COLO668 (cell line): ENCODE measurements around the gene CC2D1B.

Source experiments
- DNase-seq: peaks from one replicate; lab custom pipeline; 2025; ENCODE audit not compliant: unreplicated experiment; lab: John Stamatoyannopoulos, UW

Gene CC2D1B

DNA sequence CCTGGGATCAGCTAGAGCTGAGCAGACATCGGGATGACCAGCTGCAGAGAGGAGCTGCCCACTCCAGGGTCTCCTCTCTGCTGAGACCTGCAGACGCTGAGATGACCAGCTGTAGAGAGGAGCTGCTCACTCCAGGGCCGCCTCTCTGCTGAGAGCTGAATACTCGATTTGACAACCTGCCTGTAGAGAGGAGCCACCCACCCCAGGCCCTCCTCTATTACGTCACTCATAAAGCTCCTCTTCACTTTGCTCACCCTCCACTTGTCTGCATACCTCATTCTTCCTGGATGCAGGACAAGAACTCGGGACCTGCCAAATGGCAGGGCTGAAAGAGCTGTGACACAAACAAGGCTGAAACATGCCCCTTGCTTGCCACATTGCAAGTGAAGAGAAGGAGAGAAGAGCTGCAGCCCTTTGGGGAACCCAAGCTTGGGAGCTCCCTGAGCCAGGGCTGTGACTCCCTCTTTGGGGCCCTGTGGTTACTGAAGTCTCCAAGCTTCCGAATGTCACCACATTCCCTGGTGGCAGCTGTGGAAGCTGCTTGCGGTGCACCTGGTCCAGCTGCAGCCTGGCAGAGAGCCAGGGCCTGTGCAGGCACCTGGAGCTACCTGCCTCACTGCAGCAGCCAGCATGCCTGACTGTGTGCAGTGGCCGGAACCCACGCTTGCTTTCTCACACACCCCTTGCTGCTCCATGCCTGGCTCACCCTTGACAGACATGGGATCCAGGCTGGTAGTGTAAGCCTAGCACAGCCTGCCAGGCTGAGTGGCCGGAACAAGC is 59.6 kb downstream of the CC2D1B start:
- DNase-seq, result peak; percentile 98

DNA sequence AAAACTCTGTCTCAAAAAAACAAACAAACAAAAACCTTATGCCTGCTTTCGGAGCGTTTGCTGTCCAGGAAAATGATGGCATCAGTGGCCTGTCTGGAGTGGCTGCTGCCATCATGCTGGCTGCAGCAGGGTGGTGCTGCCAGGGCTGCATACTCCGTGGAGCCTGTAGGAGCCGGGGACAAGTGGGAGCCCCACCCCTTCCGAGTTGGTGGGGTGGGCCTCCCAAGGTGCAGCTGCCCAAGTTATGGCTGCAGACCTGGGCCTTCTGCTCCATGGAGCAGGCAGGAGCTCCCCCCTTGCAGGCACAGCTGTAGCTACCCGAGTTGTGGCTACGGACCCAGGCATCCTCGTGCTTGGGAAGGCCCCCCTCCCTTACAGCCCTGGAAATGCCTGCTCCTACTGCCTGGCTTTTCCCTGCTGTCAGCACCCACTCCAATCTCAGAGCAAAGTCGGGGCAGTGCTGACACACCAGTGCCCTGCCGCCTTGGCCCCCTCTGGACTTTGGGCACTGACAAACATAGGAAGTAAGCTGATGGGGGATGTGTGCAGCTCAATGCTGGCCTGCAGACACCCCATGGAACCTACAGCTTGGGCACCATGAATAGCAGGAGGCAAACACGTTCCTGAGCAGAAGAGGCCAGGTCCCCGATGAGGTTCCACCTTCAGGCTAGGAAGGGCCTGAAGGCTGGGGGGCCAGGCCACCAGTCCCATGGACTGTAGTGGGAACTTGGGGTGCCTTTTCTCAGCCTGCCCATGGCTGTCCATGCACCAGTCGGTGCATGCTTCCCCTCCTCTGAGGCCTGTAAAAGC is 60.4 kb downstream of the CC2D1B start:
- DNase-seq, result no peak
